22Rv1 (cell line): Measurements from ENCODE around the gene METTL2B.
"Not testable (repeated sequence)": the region's sequence is repeated elsewhere in the genome, so short reads cannot be mapped to it uniquely, and the experiment has no call there.

Experiments used
- CTCF ChIP-seq: fragments of 450-650 bp; IDR thresholded peaks from 2 replicates; pipeline ENCODE4 v1.5.1; 2017; ENCODE audit warnings: mild to moderate bottlenecking
- ZFX ChIP-seq: fragments of 450-650 bp; IDR thresholded peaks from 2 replicates; pipeline ENCODE4 v1.6.1; 2017; ENCODE audit warnings: antibody characterized with exemption, borderline replicate concordance

DNA sequence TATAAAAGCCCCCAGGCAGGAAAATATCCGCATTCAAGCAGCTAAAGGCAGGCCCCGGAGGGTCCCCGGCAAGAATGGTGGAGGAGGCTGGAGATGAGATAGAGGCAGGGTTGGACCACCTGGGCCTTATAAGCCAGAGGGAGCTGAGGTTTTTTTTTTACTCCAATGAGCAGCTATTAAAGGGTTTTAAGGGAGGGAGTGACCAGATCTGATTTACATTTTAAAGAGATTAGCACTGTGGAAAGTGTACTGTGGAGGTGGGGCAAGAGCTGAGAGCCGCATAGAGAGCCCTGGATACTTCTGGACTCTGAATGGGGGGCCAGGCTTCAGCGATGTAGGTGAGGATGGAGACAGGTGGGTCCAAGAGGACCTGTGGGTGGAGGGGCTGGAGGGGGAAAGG lies 40.5 kb downstream of the METTL2B start:
- not testable (repeated sequence) for TF ChIP-seq CTCF, ZFX
